Measurements from ENCODE around the gene PCDH9. TPM values are rescaled to one million over a fixed set of nuclear protein-coding genes. Genes with fewer than 3 reads are reported as not detected.
"Not testable (repeated sequence)": the region's sequence is repeated elsewhere in the genome, so short reads cannot be mapped to it uniquely, and the experiment has no call there.

Gene PCDH9
- total and polyA plus RNA-seq, 10 donors, result 0.24 to 8.1 (median 3.8) TPM

GRCh38 chr13:66774046-66774445 lies 456.1 kb downstream of the PCDH9 start:
- Histone ChIP-seq H3K4me3 (no peak overlapping the region), H3K9me3 (no peaks in the 10 kb centered on the region), H3K36me3 (no peaks in the 10 kb centered on the region), H3K27ac (no peak overlapping the region), H3K27me3 (replicated peaks in 1 of 7) (no peaks in the 10 kb centered on the region), H3K4me1 (no peaks in the 10 kb centered on the region)
- DNase-seq, result no peak
- WGBS, 5 donors, result 74 to 94% (median 84%) methylated on average over 2 of the region's 2 CpGs
- TF ChIP-seq, protein P1, sequence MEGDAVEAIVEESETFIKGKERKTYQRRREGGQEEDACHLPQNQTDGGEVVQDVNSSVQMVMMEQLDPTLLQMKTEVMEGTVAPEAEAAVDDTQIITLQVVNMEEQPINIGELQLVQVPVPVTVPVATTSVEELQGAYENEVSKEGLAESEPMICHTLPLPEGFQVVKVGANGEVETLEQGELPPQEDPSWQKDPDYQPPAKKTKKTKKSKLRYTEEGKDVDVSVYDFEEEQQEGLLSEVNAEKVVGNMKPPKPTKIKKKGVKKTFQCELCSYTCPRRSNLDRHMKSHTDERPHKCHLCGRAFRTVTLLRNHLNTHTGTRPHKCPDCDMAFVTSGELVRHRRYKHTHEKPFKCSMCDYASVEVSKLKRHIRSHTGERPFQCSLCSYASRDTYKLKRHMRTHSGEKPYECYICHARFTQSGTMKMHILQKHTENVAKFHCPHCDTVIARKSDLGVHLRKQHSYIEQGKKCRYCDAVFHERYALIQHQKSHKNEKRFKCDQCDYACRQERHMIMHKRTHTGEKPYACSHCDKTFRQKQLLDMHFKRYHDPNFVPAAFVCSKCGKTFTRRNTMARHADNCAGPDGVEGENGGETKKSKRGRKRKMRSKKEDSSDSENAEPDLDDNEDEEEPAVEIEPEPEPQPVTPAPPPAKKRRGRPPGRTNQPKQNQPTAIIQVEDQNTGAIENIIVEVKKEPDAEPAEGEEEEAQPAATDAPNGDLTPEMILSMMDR (IDR thresholded peaks at IDR 0.05 in 8 of 11, conservative IDR thresholded peaks at IDR 0.05 in 3 of 11), result no peak
- no peak for TF ChIP-seq POLR2AphosphoS5 (IDR thresholded peaks at IDR 0.05)
- intact Hi-C loops (cut with DNase I; ENCODE audit: low total_unique reads), result no loop called here

GRCh38 chr13:66765559-66765958 lies 464.6 kb downstream of the PCDH9 start:
- TF ChIP-seq POLR2AphosphoS5 (IDR thresholded peaks at IDR 0.05) (no peak), POLR2A (IDR thresholded peaks at IDR 0.05) (no peak)
- TF ChIP-seq, protein P1 (IDR thresholded peaks at IDR 0.05 in 8 of 11, conservative IDR thresholded peaks at IDR 0.05 in 3 of 11), result no peak
- Histone ChIP-seq H3K4me3 (no peak overlapping the region), H3K27ac (no peak overlapping the region), H3K9me3 (peaks cover 0 to 24% (median 19%) of the 10 kb centered on the region in 8 donors), H3K36me3 (no peaks in the 10 kb centered on the region), H3K4me1 (no peaks in the 10 kb centered on the region), H3K27me3 (replicated peaks in 1 of 7) (no peaks in the 10 kb centered on the region)
- intact Hi-C loops (cut with DNase I; ENCODE audit: low total_unique reads), result no loop called here
- DNase-seq, result no peak

GRCh38 chr13:66760678-66761077 lies 469.5 kb downstream of the PCDH9 start:
- 78 to 87% (median 81%) methylated on average over 4 of the region's 4 CpGs for whole genome bisulfite sequencing, 5 donors
- DNase-seq; H3K4me3 ChIP-seq; H3K36me3 ChIP-seq; intact Hi-C loops (cut with DNase I; ENCODE audit: low total_unique reads); H3K4me1 ChIP-seq; H3K27me3 ChIP-seq (replicated peaks in 1 of 7); H3K27ac ChIP-seq: not testable (repeated sequence)
- H3K9me3 ChIP-seq, result peaks cover 0 to 41% (median 36%) of the 10 kb centered on the region in 8 donors

GRCh38 chr13:66759919-66760318 lies 470.2 kb downstream of the PCDH9 start:
- Histone ChIP-seq H3K27ac (no peak overlapping the region), H3K27me3 (replicated peaks in 1 of 7) (no peaks in the 10 kb centered on the region), H3K4me1 (no peaks in the 10 kb centered on the region), H3K36me3 (no peaks in the 10 kb centered on the region), H3K9me3 (peaks cover 0 to 41% (median 36%) of the 10 kb centered on the region in 8 donors), H3K4me3 (no peak overlapping the region)
- intact Hi-C loops (cut with DNase I; ENCODE audit: low total_unique reads), result no loop called here
- no peak for DNase-seq
- no peak for TF ChIP-seq POLR2A (IDR thresholded peaks at IDR 0.05)
- no peak for TF ChIP-seq POLR2AphosphoS5 (IDR thresholded peaks at IDR 0.05)
- TF ChIP-seq, protein P1 (IDR thresholded peaks at IDR 0.05 in 8 of 11, conservative IDR thresholded peaks at IDR 0.05 in 3 of 11), result no peak
- WGBS, 5 donors, result 90 to 97% (median 93%) methylated on average over 1 of the region's 1 CpG

DNA sequence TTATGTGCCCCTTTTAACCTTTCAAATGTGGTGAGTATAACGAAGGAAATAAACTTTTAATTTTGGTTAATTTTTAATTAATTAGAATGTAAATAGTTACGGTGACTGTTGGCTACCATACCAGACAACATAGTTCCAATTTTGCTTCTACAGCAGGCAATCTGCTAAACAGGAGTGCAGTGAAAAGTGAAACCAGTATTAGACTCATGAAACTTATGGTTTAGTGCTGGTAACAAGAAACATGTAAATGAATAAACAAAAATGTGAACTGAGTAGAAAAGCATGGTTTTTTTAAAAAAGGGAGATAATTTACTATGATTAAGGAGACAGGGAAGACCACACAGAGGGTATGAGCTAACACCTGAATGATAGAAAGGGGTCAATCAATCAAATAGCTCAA lies 478.4 kb downstream of the PCDH9 start:
- intact Hi-C loops (cut with DNase I; ENCODE audit: low total_unique reads), result no loop called here
- no peak for DNase-seq

More for the DNA sequence above, 478.4 kb downstream of the PCDH9 start:
- TF ChIP-seq POLR2AphosphoS5 (IDR thresholded peaks at IDR 0.05), result no peak
- no peak for TF ChIP-seq POLR2A (IDR thresholded peaks at IDR 0.05)
- TF ChIP-seq, protein P1 (IDR thresholded peaks at IDR 0.05 in 8 of 11, conservative IDR thresholded peaks at IDR 0.05 in 3 of 11), result no peak
- Histone ChIP-seq H3K27me3 (replicated peaks in 1 of 7) (no peaks in the 10 kb centered on the region), H3K9me3 (peaks cover 0 to 30% (median 16%) of the 10 kb centered on the region in 8 donors), H3K4me3 (no peak overlapping the region), H3K36me3 (no peaks in the 10 kb centered on the region), H3K27ac (no peak overlapping the region), H3K4me1 (no peaks in the 10 kb centered on the region)
- 68 to 87% (median 79%) methylated on average over 2 of the region's 2 CpGs for WGBS, 5 donors
